Measurements from ENCODE around the gene FBXL12. TPM values are rescaled to one million over a fixed set of nuclear protein-coding genes. Genes with fewer than 3 reads are reported as not detected.

Gene FBXL12
- total RNA-seq, 4 donors from 2014 or later, result 12.6 to 25.6 (median 18.8) TPM

- TF ChIP-seq CTCF (IDR thresholded peaks at IDR 0.05; ENCODE audit: low read depth), result no peak
These were observed 33.2 kb downstream of the FBXL12 start for GRCh38 chr19:9785367-9786331.

GRCh38 chr19:9782338-9782737 is 36.5 kb downstream of the FBXL12 start:
- no peak for TF ChIP-seq CTCF (IDR thresholded peaks at IDR 0.05; ENCODE audit: low read depth)

GRCh38 chr19:9768175-9769112 is 50.4 kb downstream of the FBXL12 start, which contains the start of gene ZNF846:
TSS of gene ZNF846 (minus strand) at chr19:9768738. CDS start at chr19:9764950, 3,788 bp downstream.
- TF ChIP-seq CTCF (IDR thresholded peaks at IDR 0.05; ENCODE audit: low read depth), result no peak

Small RNA genes lying within 50 kb of the gene (small RNA-seq; reads per million reads assigned to genes)
- not detected for gene RF00156

Other genes starting within 250 kb of the FBXL12 start
- gene ZNF121, start 234.6 kb downstream of the FBXL12 start, total RNA-seq, result 10 to 100 TPM; 22.3 to 31.3 (median 26.5) TPM
- 10 to 100 TPM; 22.6 to 33.4 (median 30.8) TPM for gene ZNF561, start 197.8 kb downstream of the FBXL12 start, total RNA-seq
- 10 to 100 TPM; 21.8 to 27.7 (median 23.1) TPM for gene ZNF562, start 144.0 kb downstream of the FBXL12 start, total RNA-seq
- gene ZNF846, start 50.3 kb downstream of the FBXL12 start, total RNA-seq, result 10 to 100 TPM; 11.7 to 24.4 (median 20.9) TPM
- 100 to 1,000 TPM; 403 to 678 (median 492) TPM for gene UBL5, start 8.8 kb upstream of the FBXL12 start, total RNA-seq
- gene PIN1, start 16.2 kb upstream of the FBXL12 start, total RNA-seq, result 100 to 1,000 TPM in 1 of 4 donors, 10 to 100 TPM in 3; 43.9 to 117 (median 80.5) TPM
- 100 to 1,000 TPM in 1 of 4 donors, 10 to 100 TPM in 3; 21.8 to 258 (median 57.7) TPM for gene OLFM2, start 117.4 kb upstream of the FBXL12 start, total RNA-seq
- gene COL5A3, start 191.4 kb upstream of the FBXL12 start, total RNA-seq, result 10 to 100 TPM; 18.8 to 79.1 (median 35.0) TPM
- gene RDH8, start 194.4 kb upstream of the FBXL12 start, total RNA-seq, result 1 to 10 TPM in 1 of 4 donors, not detected in 3; 1.3 TPM

Measured in subcutaneous adipose tissue (tissue), 4 donors.